Neural crest cell (in vitro differentiated cells): ENCODE data around the gene TMC7. TPM values are rescaled to one million over a fixed set of nuclear protein-coding genes. Genes with fewer than 3 reads are reported as not detected.
"Not testable (repeated sequence)": the region's sequence is repeated elsewhere in the genome, so short reads cannot be mapped to it uniquely, and the experiment has no call there.

Experiments
- DNase-seq: peaks from one replicate; pipeline ENCODE4 v3.0.0; 2021; ENCODE audit warnings: low read depth, mixed read lengths, low spot score
- H3K27ac Mint-ChIP-seq: one replicate; pipeline ENCODE4 v1.8.0; 2021; ENCODE audit warnings: mild to moderate bottlenecking, mixed read lengths; ENCODE audit not compliant: unreplicated experiment
- H3K27me3 Mint-ChIP-seq: 2 replicates; pipeline ENCODE4 v1.8.0; 2021; ENCODE audit warnings: low read depth, mild to moderate bottlenecking, mixed read lengths
- H3K36me3 Mint-ChIP-seq: 2 replicates; pipeline ENCODE4 v1.8.0; 2021; ENCODE audit warnings: low read depth, mild to moderate bottlenecking, mixed read lengths
- H3K4me1 Mint-ChIP-seq: 2 replicates; pipeline ENCODE4 v1.8.0; 2021; ENCODE audit warnings: mixed read lengths
- H3K4me3 Mint-ChIP-seq: one replicate; pipeline ENCODE4 v1.8.0; 2021; ENCODE audit warnings: mild to moderate bottlenecking, mixed read lengths
- H3K9me3 Mint-ChIP-seq: 2 replicates; pipeline ENCODE4 v1.8.0; 2021; ENCODE audit warnings: mixed read lengths
- total RNA-seq: library from RNA; stranded (reverse); gene quantifications from 2 replicates; pipeline ENCODE4 v1.2.1, GENCODE V29; 2021
- TF ChIP-seq, protein P1 (sequence below): fragments of 200-600 bp; sonication (generic); conservative IDR thresholded peaks from 2 replicates; pipeline ENCODE4 v1.5.0; 2021; ENCODE audit warnings: antibody characterized with exemption, mild to moderate bottlenecking

Gene TMC7
- total RNA-seq, 1 donor from 2014 or later, result 3.9 TPM

DNA sequence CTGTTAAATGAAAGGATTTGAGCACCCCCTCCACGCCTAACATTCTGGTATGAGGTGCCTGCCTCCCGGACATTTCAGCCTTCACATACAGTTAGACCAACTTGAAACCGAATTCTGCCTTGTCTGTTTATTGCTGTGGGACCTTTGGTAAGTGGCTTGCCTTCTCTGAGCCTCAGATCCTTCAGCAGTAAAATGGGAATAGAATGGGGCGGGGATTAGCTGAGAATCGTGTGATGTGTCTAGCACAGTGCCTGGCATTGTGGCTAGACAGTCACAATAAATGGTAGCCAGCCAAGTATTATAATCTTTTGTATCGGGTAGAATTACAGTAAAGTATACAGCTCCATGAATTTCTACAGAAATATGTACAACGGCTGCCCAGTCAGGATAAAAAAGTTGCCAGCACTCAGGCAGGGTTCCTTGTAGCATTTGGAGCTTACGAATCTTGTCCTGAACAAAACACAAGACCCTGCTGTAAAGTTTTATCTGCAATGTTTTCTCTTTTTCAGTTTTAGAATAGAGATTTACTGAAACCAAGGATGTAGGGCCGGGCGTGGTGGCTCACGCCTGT is 786 bp downstream of the TMC7 start:
- Mint-ChIP-seq H3K4me3 (peak overlapping the region; percentile 85), H3K4me1 (peaks cover 10% of the 10 kb centered on the region), H3K36me3 (no peaks in the 10 kb centered on the region), H3K27ac (peak overlapping the region; percentile 31), H3K27me3 (peaks cover 4% of the 10 kb centered on the region), H3K9me3 (no peaks in the 10 kb centered on the region)
- DNase-seq, result no peak
- TF ChIP-seq, protein P1, sequence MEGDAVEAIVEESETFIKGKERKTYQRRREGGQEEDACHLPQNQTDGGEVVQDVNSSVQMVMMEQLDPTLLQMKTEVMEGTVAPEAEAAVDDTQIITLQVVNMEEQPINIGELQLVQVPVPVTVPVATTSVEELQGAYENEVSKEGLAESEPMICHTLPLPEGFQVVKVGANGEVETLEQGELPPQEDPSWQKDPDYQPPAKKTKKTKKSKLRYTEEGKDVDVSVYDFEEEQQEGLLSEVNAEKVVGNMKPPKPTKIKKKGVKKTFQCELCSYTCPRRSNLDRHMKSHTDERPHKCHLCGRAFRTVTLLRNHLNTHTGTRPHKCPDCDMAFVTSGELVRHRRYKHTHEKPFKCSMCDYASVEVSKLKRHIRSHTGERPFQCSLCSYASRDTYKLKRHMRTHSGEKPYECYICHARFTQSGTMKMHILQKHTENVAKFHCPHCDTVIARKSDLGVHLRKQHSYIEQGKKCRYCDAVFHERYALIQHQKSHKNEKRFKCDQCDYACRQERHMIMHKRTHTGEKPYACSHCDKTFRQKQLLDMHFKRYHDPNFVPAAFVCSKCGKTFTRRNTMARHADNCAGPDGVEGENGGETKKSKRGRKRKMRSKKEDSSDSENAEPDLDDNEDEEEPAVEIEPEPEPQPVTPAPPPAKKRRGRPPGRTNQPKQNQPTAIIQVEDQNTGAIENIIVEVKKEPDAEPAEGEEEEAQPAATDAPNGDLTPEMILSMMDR, result no peak

GRCh38 chr16:18985256-18985655 is 1.5 kb downstream of the TMC7 start:
- not testable (repeated sequence) for H3K4me3 Mint-ChIP-seq, H3K9me3 Mint-ChIP-seq, H3K27me3 Mint-ChIP-seq, DNase-seq, H3K27ac Mint-ChIP-seq, H3K36me3 Mint-ChIP-seq
- H3K4me1 Mint-ChIP-seq, result peaks cover 10% of the 10 kb centered on the region

DNA sequence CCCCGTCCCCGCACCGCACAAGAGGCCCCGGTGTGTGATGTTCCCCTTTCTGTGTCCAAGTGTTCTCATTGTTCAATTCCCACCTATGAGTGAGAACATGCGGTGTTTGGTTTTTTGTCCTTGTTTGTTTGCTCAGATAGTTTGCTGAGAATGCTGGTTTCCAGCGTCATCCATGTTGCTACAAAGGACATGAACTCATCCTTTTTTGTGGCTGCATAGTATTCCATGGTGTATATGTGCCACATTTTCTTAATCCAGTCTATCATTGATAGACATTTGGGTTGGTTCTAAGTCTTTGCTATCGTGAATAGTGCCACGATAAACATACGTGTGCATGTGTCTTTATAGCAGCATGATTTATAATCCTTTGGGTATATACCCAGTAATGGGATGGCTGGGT is 8.0 kb downstream of the TMC7 start:
- H3K9me3 Mint-ChIP-seq, H3K36me3 Mint-ChIP-seq, H3K27me3 Mint-ChIP-seq, H3K27ac Mint-ChIP-seq, H3K4me3 Mint-ChIP-seq, DNase-seq, H3K4me1 Mint-ChIP-seq: not testable (repeated sequence)

DNA sequence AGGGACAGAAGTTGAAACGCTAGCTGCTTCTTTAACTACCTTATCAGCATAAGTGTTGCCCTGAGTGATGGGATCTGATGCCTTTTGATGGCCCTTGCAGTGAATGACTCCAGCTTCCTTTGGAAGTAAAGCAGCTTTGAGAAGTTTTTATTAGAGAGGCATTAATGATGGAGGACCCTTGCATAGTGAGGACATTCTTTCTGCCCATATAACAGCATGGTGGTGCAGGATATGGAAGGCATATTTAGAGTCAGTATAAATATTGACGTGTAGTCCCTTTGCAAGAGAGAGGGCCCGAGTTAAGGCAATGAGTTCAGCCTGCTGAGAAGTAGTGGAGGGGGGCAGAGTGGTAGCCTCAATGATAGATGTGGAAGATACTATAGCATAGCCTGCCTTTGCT is 9.8 kb downstream of the TMC7 start:
- H3K4me3 Mint-ChIP-seq, H3K36me3 Mint-ChIP-seq, H3K4me1 Mint-ChIP-seq, H3K9me3 Mint-ChIP-seq, DNase-seq, H3K27me3 Mint-ChIP-seq, H3K27ac Mint-ChIP-seq: not testable (repeated sequence)

DNA sequence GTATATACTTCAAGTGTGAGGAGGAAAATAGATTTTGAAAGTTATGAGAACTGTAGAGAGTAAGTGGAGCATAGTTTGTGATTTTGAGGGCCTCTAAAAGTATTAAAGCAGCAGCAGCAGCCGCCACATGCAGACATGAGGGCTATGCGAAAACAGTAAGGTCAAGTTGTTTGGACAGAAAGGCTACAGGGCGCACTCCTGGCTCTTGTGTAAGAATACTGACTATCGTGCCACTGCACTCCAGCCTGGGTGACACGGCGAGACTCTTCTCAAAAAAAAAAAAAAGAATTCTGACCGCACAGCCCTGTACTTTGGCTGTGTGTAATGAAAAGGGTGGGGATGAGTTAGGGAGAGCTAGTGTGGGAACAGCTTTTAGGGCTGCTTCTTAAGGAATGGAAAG is 10.4 kb downstream of the TMC7 start:
- not testable (repeated sequence) for H3K4me3 Mint-ChIP-seq

DNA sequence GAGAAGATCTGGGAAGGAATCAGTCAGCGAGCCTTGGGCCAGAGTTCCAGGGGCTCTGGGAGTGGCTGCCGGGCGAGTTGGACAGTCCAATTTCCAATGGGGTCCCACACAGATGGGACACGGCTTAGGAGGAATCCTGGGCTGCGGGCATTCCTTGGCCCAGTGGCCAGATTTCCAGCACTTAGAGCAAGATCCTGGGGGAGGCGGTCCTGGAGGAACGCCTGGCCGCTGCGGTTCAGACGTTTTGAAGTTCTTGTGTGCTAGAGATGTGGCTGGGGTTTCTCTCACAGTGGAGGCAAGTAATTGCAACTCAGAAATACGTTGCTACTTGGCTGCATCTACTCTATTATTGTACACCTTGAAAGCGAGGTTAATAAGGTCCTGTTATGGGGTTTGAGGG is 11.7 kb downstream of the TMC7 start:
- not testable (repeated sequence) for H3K27ac Mint-ChIP-seq, H3K4me3 Mint-ChIP-seq, H3K27me3 Mint-ChIP-seq, H3K9me3 Mint-ChIP-seq, H3K36me3 Mint-ChIP-seq, H3K4me1 Mint-ChIP-seq, DNase-seq

More for the DNA sequence above, 10.4 kb downstream of the TMC7 start:
- not testable (repeated sequence) for H3K36me3 Mint-ChIP-seq, DNase-seq, H3K4me1 Mint-ChIP-seq, H3K27ac Mint-ChIP-seq, H3K9me3 Mint-ChIP-seq, H3K27me3 Mint-ChIP-seq

GRCh38 chr16:18996536-18996935 is 12.8 kb downstream of the TMC7 start:
- H3K9me3 Mint-ChIP-seq, H3K27ac Mint-ChIP-seq, H3K36me3 Mint-ChIP-seq, H3K4me3 Mint-ChIP-seq, H3K4me1 Mint-ChIP-seq, DNase-seq, H3K27me3 Mint-ChIP-seq: not testable (repeated sequence)

- H3K9me3 Mint-ChIP-seq, H3K27ac Mint-ChIP-seq, H3K27me3 Mint-ChIP-seq, DNase-seq, H3K36me3 Mint-ChIP-seq, H3K4me1 Mint-ChIP-seq, H3K4me3 Mint-ChIP-seq: not testable (repeated sequence)
These were observed 13.3 kb downstream of the TMC7 start for GRCh38 chr16:18997001-18997400.

DNA sequence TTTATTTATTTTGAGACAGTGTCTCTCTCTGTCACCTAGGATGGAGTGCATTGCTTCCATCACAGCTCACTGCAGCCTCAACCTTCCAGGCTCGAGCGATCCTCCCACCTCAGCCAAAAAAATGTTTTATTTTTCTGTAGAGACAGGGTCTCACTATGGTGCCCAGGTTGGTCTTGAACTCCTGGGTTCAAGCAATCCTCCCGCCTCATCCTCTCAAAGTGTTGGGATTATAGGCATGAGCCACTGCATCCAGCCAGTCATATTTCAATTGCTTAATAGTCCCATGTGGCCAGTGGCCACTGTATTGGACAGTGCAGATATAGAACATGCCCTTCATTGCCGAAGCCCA is 15.3 kb downstream of the TMC7 start:
- no peak overlapping the region for H3K4me3 Mint-ChIP-seq
- no peak for DNase-seq
- H3K36me3 Mint-ChIP-seq, result peaks cover 7% of the 10 kb centered on the region
- peaks cover 5% of the 10 kb centered on the region for H3K4me1 Mint-ChIP-seq
- TF ChIP-seq, protein P1, result no peak
- no peaks in the 10 kb centered on the region for H3K27me3 Mint-ChIP-seq
- H3K27ac Mint-ChIP-seq, result no peak overlapping the region
- H3K9me3 Mint-ChIP-seq, result peaks cover 1% of the 10 kb centered on the region
